ENCODE measurements around the gene LRMDA.

DNA sequence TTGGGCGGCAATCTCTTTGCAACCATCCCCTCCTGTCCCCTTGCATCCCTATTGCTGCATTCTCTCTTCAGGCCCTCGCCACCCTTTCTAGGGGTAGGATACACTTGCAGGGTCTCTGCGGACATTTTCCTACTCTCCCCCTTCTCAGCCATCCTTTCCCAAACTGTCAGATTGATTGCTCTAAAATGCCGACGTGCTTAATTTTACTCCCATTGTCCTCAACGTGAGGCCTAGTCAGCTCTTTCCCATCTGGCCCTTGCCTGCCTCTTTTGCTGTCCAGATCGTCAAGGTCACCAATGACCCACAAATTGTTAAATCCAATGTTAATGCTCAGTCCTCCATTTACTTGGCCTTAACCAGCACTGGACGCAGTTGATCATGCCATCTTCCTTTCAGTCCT lies 12.7 kb upstream of the LRMDA start:
- TF ChIP-seq CTCF (IDR thresholded peaks at IDR 0.05) = no peak
- TF ChIP-seq POLR2A (IDR thresholded peaks at IDR 0.05) = no peak
- no peak for TF ChIP-seq EP300 (IDR thresholded peaks at IDR 0.05)
- no peak for TF ChIP-seq POLR2AphosphoS5 (IDR thresholded peaks at IDR 0.05)
